ENCODE results near the gene FAF2. TPM values are rescaled to one million over a fixed set of nuclear protein-coding genes. Genes with fewer than 3 reads are reported as not detected.
A peak's percentile ranks its signal among the peaks of the same experiment; 100 is the strongest.

FAF2 gene
- total and polyA plus RNA-seq, 10 of the 15 experiments (the other 5 are each of a cell fraction or from before 2014, with no cell fraction given): 19.0 to 45.1 (median 35.6) TPM

- Histone ChIP-seq H3K9ac (ENCODE audit: control insufficient read depth, insufficient read depth, low read length) (no peak overlapping the region), H3K79me2 (ENCODE audit: control insufficient read depth, insufficient read depth, low read length) (no peaks in the 10 kb centered on the region), H3K4me3 (no peak overlapping the region), H4K20me1 (ENCODE audit: control insufficient read depth, insufficient read depth) (no peaks in the 10 kb centered on the region), H3K27me3 (replicated peaks in 1 of 2; ENCODE audit: control insufficient read depth in 2 of 2, insufficient read depth in 2 of 2, low read length in 1 of 2) (no peaks in the 10 kb centered on the region), H3K36me3 (ENCODE audit: control insufficient read depth in 2 of 2, insufficient read depth in 2 of 2, low read length in 1 of 2) (no peaks in the 10 kb centered on the region; a peak in 1 of 4 replicates), H3K27ac (ENCODE audit: control insufficient read depth, insufficient read depth) (no peak overlapping the region), H3K4me1 (ENCODE audit: control insufficient read depth, insufficient read depth, low read length) (no peaks in the 10 kb centered on the region), H2AFZ (ENCODE audit: control insufficient read depth, low read depth, low read length) (no peak overlapping the region), H3K9me3 (replicated peaks; ENCODE audit: control insufficient read depth, insufficient read depth, low read length) (no peaks in the 10 kb centered on the region), H3K4me2 (ENCODE audit: control insufficient read depth, insufficient read depth) (no peak overlapping the region)
- WGBS (ENCODE audit: insufficient coverage, insufficient replicate concordance, low lambda C conversion rate, missing lambda C conversion rate): 88% methylated on average over 20 of the region's 20 CpGs
- FAIRE-seq: no peak
- no peak for TF ChIP-seq KDM1A (IDR thresholded peaks at IDR 0.05; ENCODE audit: borderline replicate concordance)
- 0 out of 6 replicates have a peak, but pooled peaks of 1 of the 3 experiments have one; percentile 3 for TF ChIP-seq CTCF (IDR thresholded peaks at IDR 0.05 in 2 of 3, conservative IDR thresholded peaks at IDR 0.05 in 1 of 3; ENCODE audit: control insufficient read depth in 2 of 3, extremely low read depth in 1 of 3, insufficient read depth in 1 of 3, low read depth in 3 of 3, low read length in 3 of 3)
- no peak for TF ChIP-seq FOS (IDR thresholded peaks at IDR 0.05; ENCODE audit: borderline replicate concordance, extremely low read depth, insufficient read length)
- no peak for TF ChIP-seq NR2C1 (IDR thresholded peaks at IDR 0.05)
- TF ChIP-seq CHD4 (IDR thresholded peaks at IDR 0.05): no peak
- no peak for TF ChIP-seq CBX3 (IDR thresholded peaks at IDR 0.05; ENCODE audit: borderline replicate concordance, low read depth)
- ATAC-seq: no peak
- intact Hi-C loops (cut with micrococcal nuclease; ENCODE audit: unreplicated experiment): no loop called here
- ChIA-PET POLR2A (interaction anchor here (0.6 to 0.9 kb wide), 4 partner anchors 16 to 127 kb away, joined by 3 to 4 read pairs (median 4); no protein-coding TSS in a partner anchor), SMC1A (ENCODE audit: uncharacterized antibody, unreplicated experiment) (interaction anchor here (1.0 kb wide), 1 partner anchor 676 kb away, joined by 3 read pairs; no protein-coding TSS in a partner anchor), RAD21 (ENCODE audit: unreplicated experiment) (interaction anchor here (0.9 kb wide), 1 partner anchor 676 kb away, joined by 3 read pairs; no protein-coding TSS in a partner anchor), CTCF (interaction anchor here (0.9 to 2.0 kb wide), 2 partner anchors 10 to 173 kb away, joined by 4 read pairs; no protein-coding TSS in a partner anchor)
- no peak for DNase-seq (ENCODE audit: low read depth, low spot score)
- in situ Hi-C loops (cut with MboI): no loop called here
- BruUV-seq (replicated peaks): no TSS peak
These were observed 42.3 kb upstream of the FAF2 start for GRCh38 chr5:176405656-176406435.

Measured in GM12878 (cell line).